DND-41 (cell line): Measurements from ENCODE around the gene KIAA1328.

ENCODE experiments used
- ATAC-seq: fragments of 200-7000 bp; cut with Tn5 transposase; 3 replicates; pipeline ENCODE4 v1.9.1; 2021; ENCODE audit warnings: low read depth; ENCODE audit not compliant: insufficient read depth
- DNase-seq: peaks from one replicate; pipeline ENCODE4 v3.0.0-alpha.2; 2020
- H2AFZ ChIP-seq: 2 replicates; pipeline ENCODE4 v1.6.0; 2012; ENCODE audit warnings: low read depth, low read length
- H3K27ac ChIP-seq: 2 replicates; pipeline ENCODE4 v1.5.1; 2012; ENCODE audit warnings: low read length, inconsistent platforms
- H3K27me3 ChIP-seq: fragments of 200-600 bp; sonication (generic); 2 replicates; pipeline ENCODE4 v1.6.0; 2012; ENCODE audit warnings: low read length, mild to moderate bottlenecking, inconsistent platforms; ENCODE audit not compliant: insufficient read depth, poor library complexity
- H3K36me3 ChIP-seq: 2 replicates; pipeline ENCODE4 v1.5.1; 2012; ENCODE audit warnings: low read length, inconsistent platforms; ENCODE audit not compliant: insufficient read depth
- H3K4me1 ChIP-seq: 2 replicates; pipeline ENCODE4 v1.5.1; 2012; ENCODE audit warnings: mild to moderate bottlenecking, low read length; ENCODE audit not compliant: insufficient read depth
- H3K4me2 ChIP-seq: 2 replicates; pipeline ENCODE4 v1.6.0; 2012; ENCODE audit warnings: mild to moderate bottlenecking, moderate library complexity, low read length, inconsistent platforms; ENCODE audit not compliant: insufficient read depth
- H3K4me3 ChIP-seq, 2 experiments: fragments of 200-600 bp in 1 of 2; shearing (Covaris generic) in 1 of 2; 2 replicates each; pipeline ENCODE4 v1.5.1; 2012 to 2016; ENCODE audit warnings: inconsistent platforms in 2 of 2, low read length in 2 of 2, mild to moderate bottlenecking in 2 of 2, low read depth in 1 of 2, moderate library complexity in 1 of 2
- H3K79me2 ChIP-seq: 2 replicates; pipeline ENCODE4 v1.6.0; 2012; ENCODE audit warnings: low read length, inconsistent platforms; ENCODE audit not compliant: insufficient read depth
- H3K9ac ChIP-seq: 2 replicates; pipeline ENCODE4 v1.6.0; 2012; ENCODE audit warnings: low read depth, mild to moderate bottlenecking, inconsistent platforms, low read length, moderate library complexity
- H3K9me3 ChIP-seq: 2 replicates; pipeline ENCODE4 v1.5.1; 2012; ENCODE audit warnings: low read length, moderate library complexity, mild to moderate bottlenecking, inconsistent platforms; ENCODE audit not compliant: insufficient read depth, severe bottlenecking
- H4K20me1 ChIP-seq: 2 replicates; pipeline ENCODE4 v1.6.0; 2012; ENCODE audit warnings: low read length; ENCODE audit not compliant: insufficient read depth
- EZH2 ChIP-seq: IDR thresholded peaks from 3 replicates; pipeline ENCODE4 v1.6.1; 2012; ENCODE audit warnings: borderline replicate concordance, low read depth, mild to moderate bottlenecking, moderate library complexity, low read length, inconsistent platforms; ENCODE audit not compliant: severe bottlenecking
- TF ChIP-seq, protein P1 (sequence below): IDR thresholded peaks from 2 replicates; pipeline ENCODE4 v1.5.1; 2012; ENCODE audit warnings: borderline replicate concordance, low read length, moderate library complexity, mild to moderate bottlenecking; ENCODE audit not compliant: poor library complexity, severe bottlenecking; ENCODE audit errors: extremely low read depth

The KIAA1328 gene

DNA sequence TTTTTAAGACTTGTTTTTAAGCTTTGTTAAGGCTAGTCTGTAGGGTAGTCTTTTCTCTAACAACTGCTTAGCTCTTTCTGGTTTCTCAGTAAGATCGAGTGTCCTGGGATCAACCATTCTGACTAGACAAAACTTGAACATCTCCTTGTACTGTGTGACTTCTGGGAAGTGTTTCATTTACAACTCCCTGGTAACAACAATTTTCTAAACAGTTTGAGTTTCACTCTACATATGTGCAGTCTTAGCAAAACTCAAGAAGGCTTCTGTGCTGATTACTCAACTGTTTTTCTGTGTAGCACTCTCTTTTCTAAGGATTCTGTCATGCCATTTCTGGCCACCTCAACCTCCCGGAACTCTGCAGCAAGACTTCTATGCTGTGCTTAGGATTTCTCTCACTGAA lies 204.5 kb downstream of the KIAA1328 start:
- Histone ChIP-seq H3K4me1 (no peaks in the 10 kb centered on the region), H3K27ac (no peak overlapping the region), H3K4me3 (no peak overlapping the region), H2AFZ (no peak overlapping the region), H3K9ac (no peak overlapping the region), H3K4me2 (no peak overlapping the region), H3K79me2 (no peaks in the 10 kb centered on the region), H3K36me3 (no peaks in the 10 kb centered on the region), H4K20me1 (no peaks in the 10 kb centered on the region), H3K27me3 (no peaks in the 10 kb centered on the region), H3K9me3 (no peaks in the 10 kb centered on the region)
- DNase-seq = no peak
- ATAC-seq = no peak
- TF ChIP-seq, protein P1, sequence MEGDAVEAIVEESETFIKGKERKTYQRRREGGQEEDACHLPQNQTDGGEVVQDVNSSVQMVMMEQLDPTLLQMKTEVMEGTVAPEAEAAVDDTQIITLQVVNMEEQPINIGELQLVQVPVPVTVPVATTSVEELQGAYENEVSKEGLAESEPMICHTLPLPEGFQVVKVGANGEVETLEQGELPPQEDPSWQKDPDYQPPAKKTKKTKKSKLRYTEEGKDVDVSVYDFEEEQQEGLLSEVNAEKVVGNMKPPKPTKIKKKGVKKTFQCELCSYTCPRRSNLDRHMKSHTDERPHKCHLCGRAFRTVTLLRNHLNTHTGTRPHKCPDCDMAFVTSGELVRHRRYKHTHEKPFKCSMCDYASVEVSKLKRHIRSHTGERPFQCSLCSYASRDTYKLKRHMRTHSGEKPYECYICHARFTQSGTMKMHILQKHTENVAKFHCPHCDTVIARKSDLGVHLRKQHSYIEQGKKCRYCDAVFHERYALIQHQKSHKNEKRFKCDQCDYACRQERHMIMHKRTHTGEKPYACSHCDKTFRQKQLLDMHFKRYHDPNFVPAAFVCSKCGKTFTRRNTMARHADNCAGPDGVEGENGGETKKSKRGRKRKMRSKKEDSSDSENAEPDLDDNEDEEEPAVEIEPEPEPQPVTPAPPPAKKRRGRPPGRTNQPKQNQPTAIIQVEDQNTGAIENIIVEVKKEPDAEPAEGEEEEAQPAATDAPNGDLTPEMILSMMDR = no peak
- TF ChIP-seq EZH2 = no peak

DNA sequence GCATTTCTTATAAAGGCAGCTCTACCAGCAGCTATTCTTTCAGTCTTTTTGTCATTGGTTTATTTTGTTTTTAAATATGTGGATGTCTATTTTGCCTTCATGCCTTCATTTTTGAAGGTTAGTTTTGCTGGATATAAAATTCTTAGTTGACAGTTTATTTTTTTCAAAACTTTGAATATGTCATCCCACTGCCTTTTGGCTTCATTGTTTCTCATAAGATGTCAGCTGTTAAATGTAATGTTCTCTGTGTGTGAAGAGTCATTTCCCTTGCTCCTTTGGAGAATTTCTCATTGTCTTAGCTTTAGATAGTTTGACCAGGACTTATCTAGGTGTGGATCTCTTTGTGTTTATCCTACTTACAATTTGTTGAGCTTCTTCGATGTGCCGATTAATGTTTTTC lies 213.5 kb downstream of the KIAA1328 start:
- Histone ChIP-seq H3K4me3 (no peak overlapping the region), H3K79me2 (no peaks in the 10 kb centered on the region), H2AFZ (no peak overlapping the region), H3K27me3 (no peaks in the 10 kb centered on the region), H3K36me3 (no peaks in the 10 kb centered on the region), H3K27ac (no peak overlapping the region), H3K9me3 (peaks cover 28% of the 10 kb centered on the region), H4K20me1 (no peaks in the 10 kb centered on the region), H3K9ac (no peak overlapping the region), H3K4me1 (no peaks in the 10 kb centered on the region), H3K4me2 (no peak overlapping the region)
- TF ChIP-seq, protein P1 = no peak
- no peak for TF ChIP-seq EZH2
- no peak for DNase-seq
- ATAC-seq = no peak

DNA sequence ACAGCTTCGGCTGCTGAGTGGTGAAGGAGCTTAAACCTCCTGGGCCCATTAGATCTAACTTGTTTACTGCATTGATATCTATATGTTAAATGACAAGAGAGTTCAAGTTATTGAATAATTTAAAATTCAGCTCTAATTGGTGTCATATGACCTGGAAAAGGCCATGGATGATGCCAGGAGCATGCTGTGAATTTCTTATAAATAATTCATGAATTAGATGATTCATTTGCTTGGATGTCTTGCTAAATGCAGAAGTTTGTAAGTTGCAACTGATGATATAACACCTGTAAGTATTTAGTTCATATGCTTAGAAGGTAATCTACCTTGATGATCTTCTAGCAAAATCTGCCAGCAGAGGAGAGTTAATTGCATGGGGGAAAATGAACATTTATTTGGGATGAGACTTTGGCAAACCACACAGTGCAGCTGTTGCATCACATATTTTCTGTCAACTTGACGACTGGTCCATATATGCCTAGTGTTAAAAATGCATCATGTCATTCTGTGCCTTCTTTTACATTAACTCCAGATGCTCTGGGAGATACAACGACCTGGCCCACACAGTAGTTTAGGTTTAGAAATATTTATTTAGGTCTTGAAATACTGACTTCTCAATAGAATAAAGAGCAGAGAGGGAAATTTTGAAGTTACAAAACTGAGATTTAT lies 226.3 kb downstream of the KIAA1328 start:
- ATAC-seq = no peak
- Histone ChIP-seq H4K20me1 (no peaks in the 10 kb centered on the region), H3K27me3 (no peaks in the 10 kb centered on the region), H3K9me3 (no peaks in the 10 kb centered on the region), H3K27ac (no peak overlapping the region), H3K4me1 (no peaks in the 10 kb centered on the region), H3K4me3 (no peak overlapping the region), H3K4me2 (no peak overlapping the region), H3K79me2 (no peaks in the 10 kb centered on the region), H3K36me3 (no peaks in the 10 kb centered on the region), H2AFZ (no peak overlapping the region), H3K9ac (no peak overlapping the region)
- DNase-seq = no peak
- TF ChIP-seq, protein P1 = no peak
- TF ChIP-seq EZH2 = no peak
